Caco-2 (cell line): Measurements from ENCODE around the gene PKIG. TPM values are rescaled to one million over a fixed set of nuclear protein-coding genes. Genes with fewer than 3 reads are reported as not detected.
A peak's percentile ranks its signal among the peaks of the same experiment; 100 is the strongest.

Experiments
- BruUV-seq: library from RNA; stranded (reverse); fragments of 400-500 nt; replicated peaks from 2 replicates; lab custom pipeline; 2021; lab: Mats Ljungman, UMichigan
- CTCF ChIA-PET: fragments of 300-600 bp; sonication (Branson Sonifier 250); formaldehyde crosslinking; loops from one replicate; lab custom pipeline; 2022; ENCODE audit warnings: antibody characterized with exemption; lab: Charles Lee
- POLR2A ChIA-PET: fragments of 300-600 bp; sonication (Branson Sonifier 250); formaldehyde crosslinking; loops from one replicate; lab custom pipeline; 2022; ENCODE audit warnings: antibody characterized with exemption; lab: Charles Lee
- DNase-seq, 2 experiments: peaks; one replicate each; pipeline versions ENCODE4 v3.0.0 to v3.0.0-alpha.2; 2020 to 2022
- H3K27me3 ChIP-seq: replicated peaks from 2 replicates; pipeline ENCODE4 v1.6.0; 2011; ENCODE audit warnings: low read length; ENCODE audit not compliant: control insufficient read depth, insufficient read depth
- H3K36me3 ChIP-seq: 2 replicates; pipeline ENCODE4 v1.5.1; 2011; ENCODE audit warnings: low read length; ENCODE audit not compliant: control insufficient read depth, insufficient read depth
- H3K4me1 ChIP-seq: fragments of 250-450 bp; sonication (Bioruptor Pico); 2 replicates; pipeline ENCODE4 v1.5.1; 2020; ENCODE audit warnings: mild to moderate bottlenecking
- H3K4me3 ChIP-seq: 2 replicates; pipeline ENCODE4 v1.5.1; 2011; ENCODE audit warnings: low read depth, mild to moderate bottlenecking, control low read depth, low read length
- H3K9me3 ChIP-seq: fragments of 250-450 bp; sonication (Bioruptor Pico); 2 replicates; pipeline ENCODE4 v1.5.1; 2020; ENCODE audit warnings: mild to moderate bottlenecking, moderate library complexity
- H3K27ac Mint-ChIP-seq: one replicate; pipeline ENCODE4 v1.8.0; 2022; ENCODE audit warnings: mixed read lengths; ENCODE audit not compliant: unreplicated experiment
- H3K27me3 Mint-ChIP-seq: one replicate; pipeline ENCODE4 v1.8.0; 2022; ENCODE audit warnings: mixed read lengths; ENCODE audit not compliant: insufficient read depth, unreplicated experiment
- H3K36me3 Mint-ChIP-seq: one replicate; pipeline ENCODE4 v1.8.0; 2022; ENCODE audit warnings: mild to moderate bottlenecking, mixed read lengths; ENCODE audit not compliant: insufficient read depth, unreplicated experiment
- H3K4me1 Mint-ChIP-seq: one replicate; pipeline ENCODE4 v1.8.0; 2022; ENCODE audit warnings: low read depth, mixed read lengths; ENCODE audit not compliant: unreplicated experiment
- H3K4me3 Mint-ChIP-seq: one replicate; pipeline ENCODE4 v1.8.0; 2022; ENCODE audit warnings: mild to moderate bottlenecking, moderate library complexity, mixed read lengths; ENCODE audit not compliant: unreplicated experiment
- H3K9me3 Mint-ChIP-seq: one replicate; pipeline ENCODE4 v1.8.0; 2022; ENCODE audit warnings: mixed read lengths; ENCODE audit not compliant: unreplicated experiment
- intact Hi-C: fragments of 100-400 bp; cut with micrococcal nuclease; formaldehyde crosslinking; loops from one replicate; pipeline ENCODE4 v1.10.0; 2022; ENCODE audit not compliant: unreplicated experiment
- total RNA-seq: library from RNA; stranded (reverse); gene quantifications from 2 replicates; pipeline ENCODE4 v1.2.3, GENCODE V29; 2022
- TF ChIP-seq, protein P1 (sequence below), 2 experiments: fragments of 200-600 bp in 1 of 2; IDR thresholded peaks; 1 replicate in 1 of 2; 2 replicates in 1 of 2; pipeline versions ENCODE4 v1.5.1 to v1.8.0; 2011 to 2022; ENCODE audit warnings: antibody characterized with exemption in 1 of 2, control low read depth in 1 of 2, inconsistent platforms in 1 of 2, low read depth in 1 of 2, low read length in 1 of 2, mild to moderate bottlenecking in 1 of 2, moderate library complexity in 1 of 2; ENCODE audit not compliant: insufficient read depth in 1 of 2, severe bottlenecking in 1 of 2, unreplicated experiment in 1 of 2

PKIG gene
- total RNA-seq, 1 experiment from 2014 or later, result 25.9 TPM

DNA sequence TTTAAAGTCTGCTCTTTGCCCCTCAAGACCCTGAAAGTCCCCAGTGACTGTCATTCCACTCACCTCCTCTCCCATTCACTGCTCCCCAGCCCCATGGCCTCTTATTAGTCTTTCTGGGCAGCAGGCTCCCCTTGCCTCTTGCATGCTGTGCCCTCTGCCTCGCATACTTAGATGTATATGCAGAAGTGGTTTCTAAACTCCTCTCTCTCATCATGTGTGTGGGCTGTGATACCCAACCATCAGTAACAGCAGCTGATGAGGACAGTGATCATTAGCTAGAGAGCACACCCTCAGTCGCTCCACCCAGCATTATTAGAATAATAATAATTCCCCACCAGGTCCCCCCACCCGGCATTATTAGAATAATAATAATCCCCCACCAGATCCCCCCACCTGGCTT, 14.5 kb downstream of the PKIG start:
- no peaks in the 10 kb centered on the region for H3K36me3 ChIP-seq
- no TSS peak for BruUV-seq
- intact Hi-C loops, result no loop called here
- H3K4me3 ChIP-seq, result no peak overlapping the region
- Mint-ChIP-seq H3K9me3 (no peaks in the 10 kb centered on the region), H3K36me3 (no peaks in the 10 kb centered on the region), H3K4me3 (no peak overlapping the region), H3K27ac (no peak overlapping the region), H3K27me3 (no peaks in the 10 kb centered on the region), H3K4me1 (peaks cover 8% of the 10 kb centered on the region)
- TF ChIP-seq, protein P1, sequence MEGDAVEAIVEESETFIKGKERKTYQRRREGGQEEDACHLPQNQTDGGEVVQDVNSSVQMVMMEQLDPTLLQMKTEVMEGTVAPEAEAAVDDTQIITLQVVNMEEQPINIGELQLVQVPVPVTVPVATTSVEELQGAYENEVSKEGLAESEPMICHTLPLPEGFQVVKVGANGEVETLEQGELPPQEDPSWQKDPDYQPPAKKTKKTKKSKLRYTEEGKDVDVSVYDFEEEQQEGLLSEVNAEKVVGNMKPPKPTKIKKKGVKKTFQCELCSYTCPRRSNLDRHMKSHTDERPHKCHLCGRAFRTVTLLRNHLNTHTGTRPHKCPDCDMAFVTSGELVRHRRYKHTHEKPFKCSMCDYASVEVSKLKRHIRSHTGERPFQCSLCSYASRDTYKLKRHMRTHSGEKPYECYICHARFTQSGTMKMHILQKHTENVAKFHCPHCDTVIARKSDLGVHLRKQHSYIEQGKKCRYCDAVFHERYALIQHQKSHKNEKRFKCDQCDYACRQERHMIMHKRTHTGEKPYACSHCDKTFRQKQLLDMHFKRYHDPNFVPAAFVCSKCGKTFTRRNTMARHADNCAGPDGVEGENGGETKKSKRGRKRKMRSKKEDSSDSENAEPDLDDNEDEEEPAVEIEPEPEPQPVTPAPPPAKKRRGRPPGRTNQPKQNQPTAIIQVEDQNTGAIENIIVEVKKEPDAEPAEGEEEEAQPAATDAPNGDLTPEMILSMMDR (IDR thresholded peaks at IDR 0.05; ENCODE audit: insufficient read depth in 1 of 2, low read depth in 1 of 2, low read length in 1 of 2, severe bottlenecking in 1 of 2, unreplicated experiment in 1 of 2), result no peak
- DNase-seq, result no peak
- no peaks in the 10 kb centered on the region for H3K27me3 ChIP-seq
- H3K9me3 ChIP-seq, result no peaks in the 10 kb centered on the region
- ChIA-PET CTCF (interaction anchor here (0.5 to 0.6 kb wide), 3 partner anchors 17 to 695 kb away, joined by 3 read pairs; no protein-coding TSS in a partner anchor), POLR2A (no interaction called here)
- H3K4me1 ChIP-seq, result peaks cover 9% of the 10 kb centered on the region

DNA sequence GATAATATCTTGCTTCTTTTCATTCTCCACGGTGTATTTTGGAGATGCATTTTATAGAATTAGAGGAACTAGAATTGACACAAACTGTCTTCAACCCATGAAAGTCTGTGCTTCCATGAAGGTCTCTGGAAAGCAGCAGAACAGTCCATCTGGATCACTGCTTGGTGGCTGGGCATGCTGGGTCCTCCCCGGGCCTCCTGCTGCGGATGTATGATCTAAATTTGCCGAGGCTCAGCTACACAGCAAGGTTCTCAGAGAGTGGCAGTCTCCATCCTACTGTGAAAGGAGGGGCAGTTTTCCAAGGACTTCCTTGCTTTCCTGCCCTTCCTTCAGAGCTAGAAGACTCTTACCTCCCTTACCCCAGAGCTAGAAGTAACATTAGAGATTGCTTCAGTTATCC, 15.1 kb downstream of the PKIG start:
- Mint-ChIP-seq H3K27ac (no peak overlapping the region), H3K4me1 (peaks cover 8% of the 10 kb centered on the region), H3K27me3 (no peaks in the 10 kb centered on the region), H3K9me3 (no peaks in the 10 kb centered on the region), H3K36me3 (no peaks in the 10 kb centered on the region), H3K4me3 (no peak overlapping the region)
- Histone ChIP-seq H3K36me3 (no peaks in the 10 kb centered on the region), H3K27me3 (no peaks in the 10 kb centered on the region), H3K4me1 (peaks cover 9% of the 10 kb centered on the region), H3K4me3 (no peak overlapping the region), H3K9me3 (no peaks in the 10 kb centered on the region)
- intact Hi-C loops, result no loop called here
- no TSS peak for BruUV-seq
- DNase-seq, result peak in 1 of 2 experiments; percentile 24
- ChIA-PET POLR2A (no interaction called here), CTCF (interaction anchor here (0.6 to 0.9 kb wide), 3 partner anchors 11 to 289 kb away, joined by 3 to 6 read pairs (median 3); no protein-coding TSS in a partner anchor)
- TF ChIP-seq, protein P1 (IDR thresholded peaks at IDR 0.05; ENCODE audit: insufficient read depth in 1 of 2, low read depth in 1 of 2, low read length in 1 of 2, severe bottlenecking in 1 of 2, unreplicated experiment in 1 of 2), result no peak

DNA sequence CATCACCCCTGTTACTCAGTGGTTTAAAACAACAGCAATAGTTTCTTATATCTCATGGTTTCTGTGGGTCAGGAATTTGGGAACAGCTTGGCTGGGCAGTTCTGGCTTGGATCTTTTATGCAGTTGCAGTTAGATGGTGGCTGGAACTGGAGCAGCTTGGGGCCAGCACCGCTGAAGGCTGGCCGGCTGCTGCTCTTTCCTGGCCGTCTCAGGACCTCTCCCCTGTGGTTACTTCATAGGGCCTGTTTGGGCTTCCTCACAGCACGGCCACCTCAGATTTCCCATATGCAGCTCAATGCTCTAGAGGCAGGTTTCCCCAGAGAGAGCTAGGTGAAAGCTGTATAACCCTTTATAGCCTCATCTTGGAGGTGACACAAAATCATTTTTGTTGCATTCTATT, 15.6 kb downstream of the PKIG start:
- H3K27me3 Mint-ChIP-seq, result no peaks in the 10 kb centered on the region
- TF ChIP-seq, protein P1 (IDR thresholded peaks at IDR 0.05; ENCODE audit: insufficient read depth in 1 of 2, low read depth in 1 of 2, low read length in 1 of 2, severe bottlenecking in 1 of 2, unreplicated experiment in 1 of 2), result peak in 1 of 2 experiments; percentile 1
- Histone ChIP-seq H3K27me3 (no peaks in the 10 kb centered on the region), H3K4me3 (no peak overlapping the region), H3K9me3 (no peaks in the 10 kb centered on the region), H3K36me3 (no peaks in the 10 kb centered on the region), H3K4me1 (peaks cover 9% of the 10 kb centered on the region)
- no peaks in the 10 kb centered on the region for H3K36me3 Mint-ChIP-seq
- ChIA-PET POLR2A (no interaction called here), CTCF (interaction anchor here (0.9 to 1.1 kb wide), 2 partner anchors 11 to 150 kb away, joined by 3 to 6 read pairs; no protein-coding TSS in a partner anchor)
- no peak overlapping the region for H3K27ac Mint-ChIP-seq
- no TSS peak for BruUV-seq
- intact Hi-C loops, result no loop called here
- peaks cover 8% of the 10 kb centered on the region for H3K4me1 Mint-ChIP-seq
- no peaks in the 10 kb centered on the region for H3K9me3 Mint-ChIP-seq
- DNase-seq, result peak in 1 of 2 experiments; percentile 22
- no peak overlapping the region for H3K4me3 Mint-ChIP-seq
